NCI-H1417 treated with DMSO at 0.1 percent for 48 hours (cell line): ENCODE results near the gene KLLN.
"Not testable (repeated sequence)": the region's sequence is repeated elsewhere in the genome, so short reads cannot be mapped to it uniquely, and the experiment has no call there.

Experiments
- DNase-seq: peaks from one replicate; lab custom pipeline; 2025; lab: John Stamatoyannopoulos, UW

The KLLN gene

GRCh38 chr10:87866412-87866974 lies 3.2 kb upstream of the KLLN start:
- no peak for DNase-seq

DNA sequence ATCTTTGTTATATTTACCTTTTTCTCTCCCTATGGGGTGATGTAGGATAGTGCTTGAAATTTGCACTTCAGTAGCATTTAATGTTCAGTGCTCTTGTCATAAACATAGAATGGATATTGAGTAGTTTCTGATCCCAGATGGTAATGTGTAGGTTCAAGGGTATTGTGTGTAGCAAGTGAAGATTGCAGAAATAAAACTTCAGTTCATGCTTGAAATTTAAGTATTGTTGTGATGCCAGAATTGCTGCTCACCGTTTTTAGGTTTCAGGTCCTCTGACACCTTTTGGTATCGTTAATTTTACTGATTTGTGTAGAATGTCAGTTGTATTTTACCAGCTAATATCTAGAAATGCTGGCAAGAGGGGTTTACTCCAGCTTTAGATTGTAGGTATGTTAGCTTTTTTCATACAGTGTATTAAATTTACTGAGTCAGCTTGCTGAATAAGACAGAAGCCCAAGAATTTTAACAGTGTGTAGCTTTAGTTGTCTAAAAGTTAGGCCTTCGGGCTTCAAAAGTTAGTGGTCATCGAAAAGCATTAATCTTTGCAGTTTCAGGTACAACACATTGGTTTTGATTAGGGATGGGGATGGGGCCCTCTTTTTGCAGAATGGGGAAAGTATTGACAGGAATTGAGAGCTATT lies 2.0 kb upstream of the KLLN start:
- DNase-seq = no peak

- DNase-seq = no peak
Observed at GRCh38 chr10:87864496-87865059, 1.2 kb upstream of the KLLN start.

- not testable (repeated sequence) for DNase-seq
Observed at GRCh38 chr10:87863951-87864495, 690 bp upstream of the KLLN start.

- DNase-seq = peak; percentile 10
Observed at GRCh38 chr10:87862679-87863052, 667 bp downstream of the KLLN start.

DNA sequence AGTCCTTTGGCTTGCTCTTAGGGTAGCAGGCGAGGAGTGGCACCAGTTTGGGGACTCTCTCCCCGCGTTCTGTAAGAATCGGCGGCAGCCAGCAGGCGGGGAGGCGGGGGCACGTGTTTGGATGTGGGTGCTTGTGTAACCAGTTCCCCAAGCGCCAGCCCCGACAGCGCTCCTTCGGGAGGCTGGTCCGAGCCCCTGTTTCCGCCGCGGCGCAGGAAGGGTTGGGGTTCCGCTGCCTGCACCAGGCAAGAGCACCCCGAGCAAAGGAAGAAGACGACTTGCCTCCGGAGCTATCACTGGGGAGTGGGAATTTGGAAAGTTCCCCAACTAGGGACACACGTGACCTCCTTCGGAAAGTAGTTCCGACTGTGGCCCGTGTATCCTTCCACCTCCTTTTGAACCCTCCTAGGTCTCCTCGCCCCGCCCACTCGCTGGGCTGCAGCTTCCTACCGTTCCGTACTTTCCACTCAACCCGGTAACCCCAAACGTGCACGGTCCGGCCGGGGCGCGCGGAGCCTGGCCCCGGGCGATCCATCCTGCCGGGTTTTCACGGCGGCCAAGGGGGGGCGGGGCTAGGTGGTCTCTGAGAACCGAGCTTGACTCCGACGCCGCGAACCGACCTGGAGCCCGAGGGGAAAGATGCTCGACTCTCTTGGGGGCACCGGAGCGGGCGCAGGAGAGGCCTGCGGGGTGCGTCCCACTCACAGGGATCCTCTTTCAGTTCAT lies 1.2 kb downstream of the KLLN start:
- DNase-seq = no peak

- no peak for DNase-seq
Observed at GRCh38 chr10:87861566-87861952, 1.8 kb downstream of the KLLN start.

- DNase-seq = no peak
Observed at GRCh38 chr10:87860816-87861403, 2.4 kb downstream of the KLLN start.

GRCh38 chr10:87860156-87860795 lies 3.1 kb downstream of the KLLN start:
- no peak for DNase-seq

DNA sequence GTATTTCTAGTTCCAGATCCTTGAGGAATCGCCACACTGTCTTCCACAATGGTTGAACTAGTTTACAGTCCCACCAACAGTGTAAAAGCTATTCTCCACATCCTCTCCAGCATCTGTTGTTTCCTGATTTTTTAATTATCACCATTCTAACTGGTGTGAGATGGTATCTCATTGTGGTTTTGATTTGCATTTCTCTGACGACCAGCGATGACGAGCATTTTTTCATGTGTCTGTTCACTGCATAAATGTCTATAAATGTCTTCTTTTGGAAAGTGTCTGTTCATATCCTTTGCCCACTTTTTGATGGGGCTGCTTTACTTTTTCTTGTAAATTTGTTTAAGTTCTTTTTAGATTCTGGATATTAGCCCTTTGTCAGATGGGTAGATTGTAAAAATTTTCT lies 7.7 kb downstream of the KLLN start:
- DNase-seq = not testable (repeated sequence)

DNA sequence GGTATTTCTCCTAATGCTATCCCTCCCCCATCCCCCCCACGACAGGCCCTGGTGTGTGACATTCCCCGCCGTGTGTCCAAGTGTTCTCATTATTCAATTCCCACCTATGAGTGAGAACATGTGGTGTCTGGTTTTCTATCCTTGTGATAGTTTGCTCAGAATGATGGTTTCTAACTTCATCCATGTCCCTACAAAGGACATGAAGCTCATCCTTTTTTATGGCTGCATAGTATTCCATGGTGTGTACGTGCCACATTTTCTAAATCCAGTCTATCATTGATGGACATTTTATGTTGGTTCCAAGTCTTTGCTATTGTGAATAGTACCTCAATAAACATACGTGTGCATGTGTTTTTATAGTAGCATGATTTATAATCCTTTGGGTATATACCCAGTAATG lies 8.1 kb downstream of the KLLN start:
- not testable (repeated sequence) for DNase-seq

DNA sequence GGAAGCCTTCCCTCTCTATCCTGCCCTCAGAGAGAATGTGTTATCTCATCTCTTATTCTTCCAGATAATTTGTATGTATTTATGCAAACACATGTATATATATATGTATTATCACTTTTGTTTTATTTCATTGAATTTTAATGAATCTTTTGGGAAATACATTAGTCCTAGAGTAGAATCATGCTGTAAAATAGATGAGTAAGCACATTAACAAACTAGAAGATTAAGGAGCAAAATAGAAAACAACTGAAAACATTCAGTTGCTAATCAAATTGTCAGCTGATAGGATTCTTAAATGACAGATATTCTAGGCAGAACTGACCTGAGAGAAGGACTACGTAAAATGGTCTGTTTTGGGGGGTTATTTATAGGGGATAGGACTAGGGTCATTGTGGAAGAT lies 11.2 kb downstream of the KLLN start:
- no peak for DNase-seq

GRCh38 chr10:87850742-87851205 lies 12.6 kb downstream of the KLLN start:
- no peak for DNase-seq

DNA sequence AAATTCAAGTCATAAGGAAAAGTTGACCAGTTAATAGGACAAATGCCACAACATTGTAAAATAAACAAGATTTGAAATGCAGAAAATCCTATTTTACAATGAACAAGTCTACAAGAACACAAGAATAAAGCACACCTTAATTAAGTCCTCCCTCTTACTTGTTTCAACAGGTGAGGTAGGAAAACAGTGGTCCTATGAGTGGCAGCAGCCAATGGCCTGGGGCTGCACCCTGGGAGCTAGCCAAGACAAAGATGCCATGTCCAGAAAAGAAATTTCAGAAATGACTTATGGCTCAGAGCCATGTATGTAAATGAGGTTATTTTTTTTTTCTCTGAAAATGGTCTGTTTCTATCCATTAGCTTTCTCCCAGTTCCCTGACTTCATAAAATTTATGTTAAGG lies 14.3 kb downstream of the KLLN start:
- DNase-seq = no peak

- DNase-seq = no peak
Observed at GRCh38 chr10:87847550-87847949, 15.8 kb downstream of the KLLN start.

DNA sequence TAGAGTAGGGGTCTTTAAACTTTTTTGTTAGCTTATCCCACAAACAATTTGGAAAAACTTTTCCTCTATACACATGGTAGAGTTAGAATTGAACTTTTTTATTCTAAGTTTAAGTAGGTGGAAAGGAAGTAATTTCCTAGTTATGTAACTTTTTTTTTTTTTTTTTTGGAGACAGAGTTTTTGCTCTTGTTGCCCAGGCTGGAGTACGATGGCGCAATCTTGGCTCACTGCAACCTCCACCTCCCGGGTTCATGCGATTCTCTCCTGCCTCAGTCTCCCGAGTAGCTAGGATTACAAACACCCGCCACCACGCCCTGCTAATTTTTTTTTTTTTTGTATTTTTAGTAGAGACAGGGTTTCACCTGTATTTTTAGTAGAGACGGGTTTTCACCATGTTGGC lies 16.6 kb downstream of the KLLN start:
- DNase-seq = not testable (repeated sequence)

DNA sequence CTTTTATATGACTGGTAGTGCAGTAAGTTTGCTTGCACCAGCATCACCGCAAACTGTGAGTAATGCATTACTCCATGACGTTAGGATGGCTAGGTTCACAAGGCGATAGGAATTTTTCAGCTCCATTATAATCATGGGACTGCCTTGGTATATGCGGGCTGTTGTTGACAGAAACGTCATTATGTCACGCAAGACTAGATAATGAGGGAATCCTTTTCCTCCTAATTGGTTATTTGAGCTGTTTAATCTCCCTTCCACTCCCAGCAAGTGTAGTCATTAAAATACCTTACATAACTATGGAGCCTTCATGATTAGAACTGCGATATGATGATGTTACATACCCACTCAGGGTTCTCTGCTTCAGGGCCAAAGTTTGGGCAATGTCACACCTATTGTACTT lies 17.3 kb downstream of the KLLN start:
- no peak for DNase-seq

DNA sequence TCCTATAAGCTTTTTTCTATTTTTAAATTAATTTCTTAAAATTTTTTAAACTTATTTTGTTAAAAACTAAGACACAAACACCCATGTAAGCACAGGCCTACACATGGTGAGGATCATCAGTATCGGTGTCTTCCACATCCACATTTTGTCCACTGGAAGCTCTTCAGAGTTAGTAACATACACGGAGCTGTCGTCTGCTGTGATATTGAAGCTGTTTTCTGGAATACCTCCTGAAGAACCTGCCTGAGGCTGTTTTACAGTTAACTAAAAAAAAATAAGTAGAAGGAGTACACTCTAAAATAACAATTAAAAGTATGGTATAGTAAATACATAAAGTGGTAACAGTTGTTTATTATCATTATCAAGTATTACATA lies 17.7 kb downstream of the KLLN start:
- DNase-seq = no peak

DNA sequence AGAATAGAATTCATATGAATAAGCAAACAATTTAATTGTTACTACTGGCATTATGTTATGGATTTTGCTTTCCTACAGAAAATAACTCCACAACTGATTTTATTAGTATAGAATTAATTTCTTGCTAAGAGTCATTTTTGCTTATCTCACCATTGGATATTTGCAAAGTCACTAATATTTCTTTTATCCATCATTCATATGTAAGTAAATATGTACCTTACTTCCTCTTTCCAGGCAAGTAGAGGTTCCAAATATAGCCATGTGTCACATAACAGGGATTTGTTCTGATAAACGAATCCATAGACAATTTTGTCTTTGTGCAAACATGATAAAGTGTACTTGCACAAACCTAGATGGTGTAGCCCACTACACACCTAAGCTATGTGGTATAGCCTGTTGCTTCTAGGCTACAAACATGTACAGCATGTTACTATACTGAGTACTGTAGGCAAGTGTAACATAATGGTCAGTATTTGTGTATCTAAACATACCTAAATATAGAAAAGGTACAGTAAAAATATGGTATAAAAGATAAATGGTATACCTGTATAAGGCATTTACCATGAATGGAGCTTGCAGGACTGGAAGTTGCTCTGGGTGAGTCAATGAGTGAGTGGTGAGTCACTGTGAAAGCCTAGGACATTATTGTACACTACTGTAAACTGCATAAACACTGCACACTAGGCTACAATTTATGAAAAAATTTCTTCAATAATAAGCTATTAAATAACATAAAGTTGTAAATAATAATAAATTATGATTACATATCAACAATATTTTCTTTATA lies 18.3 kb downstream of the KLLN start:
- no peak for DNase-seq

- no peak for DNase-seq
Observed at GRCh38 chr10:87843714-87844113, 19.6 kb downstream of the KLLN start.
